Measurements from ENCODE around the gene POU1F1.

DNA sequence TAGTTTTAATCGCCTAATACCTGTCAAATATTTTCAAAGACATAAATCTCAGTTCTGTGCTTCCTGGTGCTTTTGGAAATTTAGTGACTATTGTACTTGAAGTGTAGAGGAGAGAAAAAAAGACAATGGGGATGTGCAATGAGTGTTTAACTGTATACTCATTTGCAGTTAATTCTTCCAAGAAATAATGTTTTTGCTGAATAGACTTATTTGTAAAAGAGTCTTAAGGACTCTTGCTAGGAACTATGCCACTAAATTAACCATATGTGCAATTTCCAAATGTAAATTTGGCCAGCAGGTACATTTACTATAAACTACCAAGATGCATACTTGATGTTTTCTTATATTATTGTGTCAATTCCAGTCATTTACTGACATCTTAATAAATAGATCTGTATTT is 47.3 kb downstream of the POU1F1 start:
- TF ChIP-seq, protein P1, sequence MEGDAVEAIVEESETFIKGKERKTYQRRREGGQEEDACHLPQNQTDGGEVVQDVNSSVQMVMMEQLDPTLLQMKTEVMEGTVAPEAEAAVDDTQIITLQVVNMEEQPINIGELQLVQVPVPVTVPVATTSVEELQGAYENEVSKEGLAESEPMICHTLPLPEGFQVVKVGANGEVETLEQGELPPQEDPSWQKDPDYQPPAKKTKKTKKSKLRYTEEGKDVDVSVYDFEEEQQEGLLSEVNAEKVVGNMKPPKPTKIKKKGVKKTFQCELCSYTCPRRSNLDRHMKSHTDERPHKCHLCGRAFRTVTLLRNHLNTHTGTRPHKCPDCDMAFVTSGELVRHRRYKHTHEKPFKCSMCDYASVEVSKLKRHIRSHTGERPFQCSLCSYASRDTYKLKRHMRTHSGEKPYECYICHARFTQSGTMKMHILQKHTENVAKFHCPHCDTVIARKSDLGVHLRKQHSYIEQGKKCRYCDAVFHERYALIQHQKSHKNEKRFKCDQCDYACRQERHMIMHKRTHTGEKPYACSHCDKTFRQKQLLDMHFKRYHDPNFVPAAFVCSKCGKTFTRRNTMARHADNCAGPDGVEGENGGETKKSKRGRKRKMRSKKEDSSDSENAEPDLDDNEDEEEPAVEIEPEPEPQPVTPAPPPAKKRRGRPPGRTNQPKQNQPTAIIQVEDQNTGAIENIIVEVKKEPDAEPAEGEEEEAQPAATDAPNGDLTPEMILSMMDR (IDR thresholded peaks at IDR 0.05; ENCODE audit: low read depth, low read length, poor library complexity, severe bottlenecking): no peak
- TF ChIP-seq EZH2phosphoT487 (IDR thresholded peaks at IDR 0.05; ENCODE audit: borderline replicate concordance, low read length): no peak
